Stomach smooth muscle (tissue), 2 donors: ENCODE data around the gene MAP3K13.

ENCODE experiments used
- H3K27ac ChIP-seq: one replicate; pipeline ENCODE4 v1.7.0; 2013; ENCODE audit warnings: mild to moderate bottlenecking, low read length, inconsistent platforms
- H3K27me3 ChIP-seq, 2 donors: one replicate each; pipeline ENCODE4 v1.7.0; 2013; ENCODE audit warnings: low read length in 2 of 2; ENCODE audit not compliant: insufficient read depth in 2 of 2, control insufficient read depth in 1 of 2
- H3K36me3 ChIP-seq, 2 donors: one replicate each; pipeline ENCODE4 v1.7.0; 2013; ENCODE audit warnings: low read length in 2 of 2; ENCODE audit not compliant: control insufficient read depth in 2 of 2, insufficient read depth in 2 of 2
- H3K4me1 ChIP-seq: one replicate; pipeline ENCODE4 v1.7.0; 2013; ENCODE audit warnings: low read length; ENCODE audit not compliant: control insufficient read depth, insufficient read depth
- H3K4me3 ChIP-seq, 2 donors: one replicate each; pipeline ENCODE4 v1.7.0; 2013; ENCODE audit warnings: low read length in 2 of 2
- H3K9ac ChIP-seq, 2 donors: one replicate each; pipeline ENCODE4 v1.7.0; 2013; ENCODE audit warnings: low read length in 2 of 2, mild to moderate bottlenecking in 1 of 2
- H3K9me3 ChIP-seq, 2 donors: one replicate each; pipeline ENCODE4 v1.7.0; 2013; ENCODE audit warnings: low read length in 2 of 2; ENCODE audit not compliant: control insufficient read depth in 2 of 2
- donor health status: healthy.
- donor health status: Pancreatic carcinoma.

MAP3K13 gene

DNA sequence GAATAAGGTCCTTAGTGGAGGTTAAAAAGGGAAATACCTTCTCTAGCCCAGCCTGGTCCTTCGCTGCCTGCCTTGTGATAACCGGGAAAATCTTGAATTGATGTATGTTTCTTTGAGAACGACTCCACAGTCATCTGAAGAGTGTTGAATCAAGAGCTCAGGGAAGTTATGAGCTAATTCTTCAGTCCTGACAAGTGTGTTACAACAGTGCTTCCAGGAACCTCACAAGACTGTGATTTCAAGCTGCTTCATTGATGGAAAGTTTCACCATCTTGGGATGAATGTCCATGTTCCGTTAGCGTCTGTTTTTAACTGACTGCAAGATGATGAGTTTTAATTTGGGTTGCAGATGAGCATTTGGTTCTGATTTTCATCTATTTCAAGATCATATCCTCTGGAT is 123.5 kb downstream of the MAP3K13 start:
- peaks cover 36% of the 10 kb centered on the region in 2 donors for H3K36me3 ChIP-seq
- no peaks in the 10 kb centered on the region for H3K27me3 ChIP-seq
- no peak overlapping the region for H3K4me3 ChIP-seq
- H3K9me3 ChIP-seq, result no peaks in the 10 kb centered on the region
- H3K9ac ChIP-seq, result no peak overlapping the region
- H3K27ac ChIP-seq, result no peak overlapping the region
- H3K4me1 ChIP-seq, result no peaks in the 10 kb centered on the region

DNA sequence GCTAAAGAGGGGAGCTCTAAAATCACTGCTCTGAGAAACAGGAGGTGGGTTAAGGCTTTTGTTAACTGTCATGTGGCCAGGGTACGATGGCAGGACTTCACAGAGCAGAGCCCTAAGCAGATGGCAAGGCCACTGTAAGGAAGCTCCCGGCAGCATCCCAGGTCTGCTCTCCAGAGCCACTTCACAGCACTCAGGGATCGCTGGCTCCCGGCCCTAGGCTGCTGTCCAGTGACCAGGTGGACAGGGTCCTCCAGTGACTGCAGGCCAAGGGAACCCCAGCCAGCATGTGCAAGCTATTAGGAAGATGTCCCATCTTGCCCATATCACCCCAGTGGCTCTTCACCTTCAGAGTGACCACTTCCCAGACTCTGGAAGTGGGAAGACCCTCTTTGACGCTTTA is 125.5 kb downstream of the MAP3K13 start:
- H3K4me3 ChIP-seq, result no peak overlapping the region
- H3K27ac ChIP-seq, result no peak overlapping the region
- no peaks in the 10 kb centered on the region for H3K4me1 ChIP-seq
- no peaks in the 10 kb centered on the region for H3K9me3 ChIP-seq
- no peaks in the 10 kb centered on the region for H3K27me3 ChIP-seq
- H3K36me3 ChIP-seq, result peaks cover 31 to 37% of the 10 kb centered on the region in 2 donors
- no peak overlapping the region for H3K9ac ChIP-seq

DNA sequence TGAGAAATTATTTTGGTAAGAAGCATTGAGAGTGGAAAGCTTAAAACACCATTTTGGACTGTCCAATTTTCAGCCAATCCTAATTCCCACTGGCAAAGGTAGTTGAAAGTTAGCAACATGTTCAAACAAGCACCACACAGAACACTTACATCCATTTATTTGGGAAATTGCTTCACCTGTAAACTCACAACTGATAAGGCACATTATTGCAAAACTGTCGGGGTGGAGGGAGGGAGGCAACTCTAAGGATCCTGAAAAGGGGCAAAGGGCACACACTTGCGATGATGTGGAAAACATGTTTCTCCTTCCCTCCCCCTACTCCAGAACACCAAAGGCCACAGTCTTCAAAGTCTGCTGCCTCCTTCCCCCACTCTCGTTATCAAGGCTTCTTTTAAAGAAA is 126.5 kb downstream of the MAP3K13 start:
- peaks cover 39 to 45% of the 10 kb centered on the region in 2 donors for H3K36me3 ChIP-seq
- no peak overlapping the region for H3K4me3 ChIP-seq
- H3K9ac ChIP-seq, result no peak overlapping the region
- no peaks in the 10 kb centered on the region for H3K27me3 ChIP-seq
- H3K4me1 ChIP-seq, result no peaks in the 10 kb centered on the region
- no peaks in the 10 kb centered on the region for H3K9me3 ChIP-seq
- H3K27ac ChIP-seq, result no peak overlapping the region

DNA sequence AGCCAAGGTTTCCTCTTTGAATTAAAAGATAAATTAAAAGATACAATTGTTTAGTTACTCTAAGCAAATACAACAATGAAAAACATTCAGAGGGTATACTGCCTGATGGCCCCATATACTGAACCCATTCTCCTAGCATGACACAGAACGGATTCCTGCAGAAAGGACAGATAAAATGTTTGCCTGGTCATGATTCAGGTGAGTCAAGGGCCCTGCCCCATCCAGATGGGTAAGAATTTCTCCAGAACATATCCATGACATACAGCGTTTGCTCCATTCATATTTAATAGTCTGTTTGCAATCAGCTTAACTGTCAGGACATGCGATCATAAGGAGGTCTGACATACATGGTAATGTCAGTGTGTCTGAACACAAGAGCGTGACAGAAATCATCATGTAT is 127.3 kb downstream of the MAP3K13 start:
- Histone ChIP-seq H3K4me1 (no peaks in the 10 kb centered on the region), H3K9me3 (no peaks in the 10 kb centered on the region), H3K36me3 (peaks cover 46 to 50% of the 10 kb centered on the region in 2 donors), H3K4me3 (no peak overlapping the region), H3K27ac (no peak overlapping the region), H3K27me3 (no peaks in the 10 kb centered on the region), H3K9ac (no peak overlapping the region)

DNA sequence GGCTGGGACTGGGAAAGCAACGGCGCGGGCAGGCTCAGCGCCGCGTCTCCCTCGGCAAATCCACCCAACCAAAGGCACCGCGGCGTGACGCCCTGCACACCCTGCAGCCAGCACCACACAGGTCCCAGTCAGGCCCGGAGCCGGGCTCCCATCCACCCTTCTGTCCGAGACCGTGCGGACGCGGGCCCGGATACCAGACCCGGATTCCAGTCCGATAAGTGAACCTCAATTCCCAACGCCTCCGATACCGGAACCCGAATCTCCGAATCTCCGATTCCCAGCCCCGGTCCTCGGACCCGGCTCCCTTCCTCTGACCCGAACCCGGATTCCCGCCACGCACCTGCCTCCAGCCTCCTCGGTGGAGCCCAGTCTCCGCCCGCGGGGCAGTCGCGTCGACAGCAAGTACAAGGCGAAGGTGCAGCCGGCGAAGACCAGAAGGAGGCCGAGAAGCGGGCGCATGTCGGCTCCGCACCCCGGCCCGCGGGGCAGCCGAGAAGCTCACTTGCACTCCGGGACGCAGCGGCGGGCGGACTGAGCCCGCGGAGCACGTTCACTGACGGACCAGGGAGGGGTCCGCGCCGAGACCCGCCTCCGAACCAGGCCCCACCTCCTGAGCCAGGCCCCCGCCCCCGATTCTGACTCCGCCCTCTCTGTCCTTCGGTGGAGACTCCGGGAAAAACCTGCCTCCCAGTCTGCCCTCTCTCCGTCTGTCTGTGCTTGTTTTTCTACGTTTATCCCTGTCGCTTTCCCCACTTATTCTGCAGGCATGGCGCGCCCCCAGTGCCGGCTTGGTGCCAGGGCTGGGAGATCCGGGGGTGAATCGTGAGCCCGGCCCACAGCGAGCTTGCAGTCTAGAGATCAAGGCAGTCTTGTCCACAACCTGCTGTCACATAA is 135.8 kb downstream of the MAP3K13 start, which contains the start of gene TMEM41A:
Gene TMEM41A, minus strand, starts transcription at position 533 of the 894 bp plus-strand sequence. Its CDS starts 74 bp downstream, at position 459.
- Histone ChIP-seq H3K9me3 (no peaks in the 10 kb centered on the region), H3K4me1 (peaks cover 10% of the 10 kb centered on the region), H3K4me3 (peak within 1 kb of the TSS; percentile 63 to 95), H3K27ac (peak within 1 kb of the TSS; percentile 58), H3K27me3 (peaks cover 0 to 4% of the 10 kb centered on the region in 2 donors), H3K9ac (peak within 1 kb of the TSS; percentile 86 to 88), H3K36me3 (peaks cover 18 to 28% of the 10 kb centered on the region in 2 donors)

DNA sequence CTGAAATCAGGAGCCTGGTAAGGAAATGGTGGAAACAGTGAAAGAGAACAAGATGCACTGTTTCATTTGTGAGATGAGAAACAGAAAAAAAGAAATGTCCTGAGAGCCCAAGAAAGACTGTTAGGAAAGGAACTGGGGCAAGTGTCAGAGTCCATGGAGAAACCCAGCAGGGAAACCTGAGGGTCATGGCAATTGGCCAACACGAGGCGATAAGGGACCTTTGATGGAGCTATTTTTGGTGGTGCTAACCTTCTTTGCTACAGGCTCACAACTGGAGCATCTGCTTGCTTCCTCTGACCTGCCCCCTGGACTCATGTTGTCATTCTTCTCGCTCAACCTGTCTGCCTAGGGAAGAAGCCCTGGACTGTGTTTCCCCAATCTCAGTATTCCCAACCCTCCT is 140.1 kb downstream of the MAP3K13 start:
- Histone ChIP-seq H3K36me3 (no peaks in the 10 kb centered on the region), H3K4me1 (peaks cover 4% of the 10 kb centered on the region), H3K9ac (no peak overlapping the region), H3K4me3 (no peak overlapping the region), H3K27me3 (peaks cover 0 to 4% of the 10 kb centered on the region in 2 donors), H3K9me3 (no peaks in the 10 kb centered on the region), H3K27ac (no peak overlapping the region)

DNA sequence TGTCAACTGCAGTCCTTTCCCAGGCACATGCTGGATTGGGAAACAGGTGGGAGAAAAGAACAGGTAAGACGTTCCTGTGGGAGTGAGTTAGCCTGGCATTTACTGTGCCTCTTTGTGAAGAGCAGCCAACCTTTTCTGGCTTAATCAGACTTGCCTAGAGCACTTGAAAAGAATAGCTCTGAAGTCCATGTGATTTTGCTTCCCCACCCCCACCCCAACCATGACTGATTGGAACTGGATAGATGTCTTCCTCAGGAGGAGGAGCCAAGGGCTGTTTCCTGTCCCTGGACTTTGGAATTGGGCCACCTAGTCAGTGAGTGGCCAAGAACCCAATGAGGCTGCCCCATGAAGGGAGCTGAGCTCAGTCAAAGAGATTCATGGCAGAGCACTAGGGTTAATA is 140.6 kb downstream of the MAP3K13 start:
- H3K36me3 ChIP-seq, result no peaks in the 10 kb centered on the region
- no peak overlapping the region for H3K27ac ChIP-seq
- no peak overlapping the region for H3K9ac ChIP-seq
- H3K4me1 ChIP-seq, result no peaks in the 10 kb centered on the region
- no peak overlapping the region for H3K4me3 ChIP-seq
- H3K27me3 ChIP-seq, result peaks cover 0 to 4% of the 10 kb centered on the region in 2 donors
- no peaks in the 10 kb centered on the region for H3K9me3 ChIP-seq

DNA sequence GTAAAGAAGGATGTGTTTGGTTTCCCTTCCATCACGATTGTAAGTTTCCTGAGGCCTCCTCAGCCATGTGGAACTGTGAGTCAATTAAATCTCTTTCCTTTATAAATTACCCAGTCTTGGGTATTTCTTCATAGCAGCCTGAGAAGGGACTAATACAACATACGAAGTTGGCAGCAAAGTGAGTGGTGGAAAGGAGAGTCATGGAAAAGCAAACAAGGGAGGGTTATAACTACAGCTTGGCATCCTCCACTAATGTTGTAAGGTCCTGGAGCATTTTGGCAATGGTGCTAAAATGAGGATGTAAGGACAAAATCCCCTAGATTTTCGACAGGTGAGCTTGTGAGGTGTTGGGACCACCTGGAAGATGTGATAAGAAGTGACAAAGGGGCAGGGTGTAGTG is 141.7 kb downstream of the MAP3K13 start:
- Histone ChIP-seq H3K9me3 (no peaks in the 10 kb centered on the region), H3K36me3 (no peaks in the 10 kb centered on the region), H3K27me3 (peaks cover 0 to 4% of the 10 kb centered on the region in 2 donors), H3K4me3 (no peak overlapping the region), H3K9ac (no peak overlapping the region), H3K4me1 (no peaks in the 10 kb centered on the region), H3K27ac (no peak overlapping the region)

DNA sequence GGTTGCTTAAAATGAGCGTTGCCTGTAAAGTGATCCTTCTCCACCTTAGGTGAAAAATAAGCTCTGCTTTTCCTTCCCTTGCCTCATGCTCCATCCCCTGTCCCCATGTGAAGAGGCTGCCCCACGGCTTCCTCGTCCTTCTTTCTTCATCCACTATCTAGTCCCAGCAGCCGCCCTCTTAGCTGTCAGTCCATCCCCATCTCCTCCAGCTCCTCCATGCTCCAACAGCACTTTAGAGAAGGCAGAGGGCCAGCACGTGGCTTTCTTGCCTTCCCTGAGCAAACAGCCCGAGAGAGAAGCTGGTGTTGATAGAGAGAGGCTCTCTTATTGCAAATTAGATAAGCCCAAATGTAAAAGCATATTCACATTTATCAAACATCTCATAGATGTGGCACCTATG is 144.9 kb downstream of the MAP3K13 start:
- no peaks in the 10 kb centered on the region for H3K9me3 ChIP-seq
- no peaks in the 10 kb centered on the region for H3K36me3 ChIP-seq
- H3K4me3 ChIP-seq, result no peak overlapping the region
- H3K27me3 ChIP-seq, result peaks cover 0 to 4% of the 10 kb centered on the region in 2 donors
- no peaks in the 10 kb centered on the region for H3K4me1 ChIP-seq
- H3K9ac ChIP-seq, result no peak overlapping the region
- H3K27ac ChIP-seq, result no peak overlapping the region

DNA sequence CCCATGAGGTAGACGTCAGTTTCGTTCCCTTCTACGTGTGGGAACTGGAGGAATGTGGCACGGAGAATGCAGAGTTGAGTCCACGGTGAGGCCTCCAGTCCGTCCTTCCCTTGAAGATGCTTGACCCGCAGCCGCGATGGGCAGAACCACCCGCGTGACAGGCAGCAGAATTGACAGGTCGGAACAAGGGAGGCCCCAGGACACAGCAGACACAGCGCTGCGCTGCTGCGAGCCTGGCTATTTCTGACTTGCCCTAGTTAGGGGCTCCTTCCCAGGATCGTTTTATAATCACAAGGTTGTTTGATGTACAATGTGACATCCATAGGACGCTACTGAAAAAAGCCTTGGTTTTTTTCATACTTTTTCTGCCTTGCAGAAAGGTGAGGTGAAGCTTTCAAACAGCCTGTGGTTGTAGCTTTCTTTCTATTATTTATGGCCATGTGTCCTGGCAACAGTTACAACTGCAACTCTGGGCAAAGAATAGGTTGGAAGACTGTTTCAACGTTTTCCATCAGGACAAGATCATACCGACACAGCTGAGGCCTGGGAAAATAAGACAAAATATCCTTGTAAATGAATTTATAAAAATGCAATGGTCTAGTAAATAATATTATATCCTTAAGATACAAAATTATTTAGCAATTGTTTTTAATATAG is 145.5 kb downstream of the MAP3K13 start:
- Histone ChIP-seq H3K4me3 (no peak overlapping the region), H3K27ac (no peak overlapping the region), H3K9me3 (no peaks in the 10 kb centered on the region), H3K4me1 (no peaks in the 10 kb centered on the region), H3K27me3 (peaks cover 0 to 2% of the 10 kb centered on the region in 2 donors), H3K36me3 (no peaks in the 10 kb centered on the region), H3K9ac (no peak overlapping the region)

DNA sequence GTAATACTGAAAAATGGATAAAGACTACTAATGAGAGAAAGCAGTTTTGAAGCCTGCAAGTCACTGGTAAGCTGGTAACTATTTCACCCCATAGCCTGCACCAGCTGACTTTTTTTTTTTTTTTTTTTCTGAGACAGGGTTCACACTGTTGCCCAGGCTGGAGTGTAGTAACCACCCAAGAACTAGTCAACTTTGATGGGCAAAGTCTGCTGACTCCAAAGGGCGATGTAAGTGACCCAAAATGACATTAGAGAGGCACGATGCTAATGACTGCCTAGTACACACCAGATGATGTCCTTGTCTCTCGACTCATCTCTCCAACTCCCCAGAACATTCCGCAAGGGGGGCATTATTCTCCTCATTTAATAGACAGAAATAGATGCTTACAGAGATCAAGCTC is 148.8 kb downstream of the MAP3K13 start:
- no peak overlapping the region for H3K4me3 ChIP-seq
- no peaks in the 10 kb centered on the region for H3K36me3 ChIP-seq
- H3K9ac ChIP-seq, result no peak overlapping the region
- H3K27ac ChIP-seq, result no peak overlapping the region
- H3K9me3 ChIP-seq, result no peaks in the 10 kb centered on the region
- H3K27me3 ChIP-seq, result no peaks in the 10 kb centered on the region
- no peaks in the 10 kb centered on the region for H3K4me1 ChIP-seq
